ENCODE data around the gene SEC24D.
A peak's percentile ranks its signal among the peaks of the same experiment; 100 is the strongest.

Gene SEC24D

GRCh38 chr4:118790544-118790943, 45.4 kb downstream of the SEC24D start:
- Histone ChIP-seq H2BK5ac (ENCODE audit: low read depth, low read length, poor library complexity) (no peak overlapping the region), H3K79me1 (ENCODE audit: low read length) (no peaks in the 10 kb centered on the region), H2BK120ac (ENCODE audit: insufficient read depth, low read length, poor library complexity) (no peak overlapping the region), H3K23ac (ENCODE audit: low read length) (no peak overlapping the region), H3K36me3 (ENCODE audit: control insufficient read depth in 1 of 2, insufficient read depth in 2 of 2, low read length in 2 of 2) (peaks cover 20 to 21% of the 10 kb centered on the region in 2 experiments), H3K79me2 (ENCODE audit: control insufficient read depth, insufficient read depth, low read length, poor library complexity) (no peaks in the 10 kb centered on the region), H3K18ac (ENCODE audit: low read length) (no peak overlapping the region), H3K9me3 (ENCODE audit: insufficient read depth, low read depth, low read length) (no peaks in the 10 kb centered on the region), H3K4me2 (ENCODE audit: low read length) (no peak overlapping the region), H4K8ac (ENCODE audit: low read depth, low read length) (no peak overlapping the region), H3K4me1 (ENCODE audit: control insufficient read depth in 1 of 2, insufficient read depth in 2 of 2, low read length in 2 of 2) (no peaks in the 10 kb centered on the region), H2AK5ac (ENCODE audit: low read length) (no peak overlapping the region), H3K27ac (ENCODE audit: low read depth, low read length) (no peak overlapping the region), H3K9ac (ENCODE audit: low read length) (no peak overlapping the region), H2BK12ac (ENCODE audit: low read length) (no peak overlapping the region), H3K14ac (ENCODE audit: low read length) (no peak overlapping the region), H3K4ac (ENCODE audit: low read depth, low read length) (no peak overlapping the region), H3K27me3 (ENCODE audit: insufficient read depth, low read length) (no peaks in the 10 kb centered on the region), H2AFZ (ENCODE audit: insufficient read depth, low read length, poor library complexity) (no peak overlapping the region), H4K91ac (ENCODE audit: low read depth, low read length) (no peak overlapping the region), H3K4me3 (ENCODE audit: low read depth, low read length) (no peak overlapping the region), H4K12ac (ENCODE audit: low read depth, low read length) (no peak overlapping the region)
- peak in 1 of 2 donors; percentile 37 for DNase-seq
- no CpG with 5 or more reads among the region's 5 CpGs for WGBS (ENCODE audit: extremely low coverage, insufficient coverage, insufficient read length)

- Histone ChIP-seq H4K91ac (ENCODE audit: low read depth, low read length) (no peak overlapping the region), H2BK12ac (ENCODE audit: low read length) (no peak overlapping the region), H3K79me2 (ENCODE audit: control insufficient read depth, insufficient read depth, low read length, poor library complexity) (no peaks in the 10 kb centered on the region), H3K9me3 (ENCODE audit: insufficient read depth, low read depth, low read length) (no peaks in the 10 kb centered on the region), H2AK5ac (ENCODE audit: low read length) (no peak overlapping the region), H3K27me3 (ENCODE audit: insufficient read depth, low read length) (no peaks in the 10 kb centered on the region), H3K79me1 (ENCODE audit: low read length) (no peaks in the 10 kb centered on the region), H2AFZ (ENCODE audit: insufficient read depth, low read length, poor library complexity) (no peak overlapping the region), H3K36me3 (ENCODE audit: control insufficient read depth in 1 of 2, insufficient read depth in 2 of 2, low read length in 2 of 2) (peaks cover 16 to 17% of the 10 kb centered on the region in 2 experiments), H2BK120ac (ENCODE audit: insufficient read depth, low read length, poor library complexity) (no peak overlapping the region), H4K12ac (ENCODE audit: low read depth, low read length) (no peak overlapping the region), H3K4me3 (ENCODE audit: low read depth, low read length) (no peak overlapping the region), H3K4me2 (ENCODE audit: low read length) (no peak overlapping the region), H2BK5ac (ENCODE audit: low read depth, low read length, poor library complexity) (no peak overlapping the region), H3K4ac (ENCODE audit: low read depth, low read length) (no peak overlapping the region), H3K9ac (ENCODE audit: low read length) (no peak overlapping the region), H3K27ac (ENCODE audit: low read depth, low read length) (no peak overlapping the region), H4K8ac (ENCODE audit: low read depth, low read length) (no peak overlapping the region), H3K18ac (ENCODE audit: low read length) (no peak overlapping the region), H3K23ac (ENCODE audit: low read length) (no peak overlapping the region), H3K4me1 (ENCODE audit: control insufficient read depth in 1 of 2, insufficient read depth in 2 of 2, low read length in 2 of 2) (no peaks in the 10 kb centered on the region), H3K14ac (ENCODE audit: low read length) (no peak overlapping the region)
- DNase-seq: no peak
Measured at GRCh38 chr4:118788911-118789310, 47.0 kb downstream of the SEC24D start.

- H3K79me2 ChIP-seq (ENCODE audit: control insufficient read depth, insufficient read depth, low read length, poor library complexity): no peaks in the 10 kb centered on the region
- peaks cover 18 to 20% of the 10 kb centered on the region in 2 experiments for H3K36me3 ChIP-seq (ENCODE audit: control insufficient read depth in 1 of 2, insufficient read depth in 2 of 2, low read length in 2 of 2)
- H3K9me3 ChIP-seq (ENCODE audit: insufficient read depth, low read depth, low read length): peaks cover 1% of the 10 kb centered on the region
- H3K4me2 ChIP-seq (ENCODE audit: low read length): no peak overlapping the region
- no peak for DNase-seq
- H4K8ac ChIP-seq (ENCODE audit: low read depth, low read length): no peak overlapping the region
- no peak overlapping the region for H2BK5ac ChIP-seq (ENCODE audit: low read depth, low read length, poor library complexity)
- H4K12ac ChIP-seq (ENCODE audit: low read depth, low read length): no peak overlapping the region
- H3K14ac ChIP-seq (ENCODE audit: low read length): no peak overlapping the region
- H2AK5ac ChIP-seq (ENCODE audit: low read length): no peak overlapping the region
- no peak overlapping the region for H3K4me3 ChIP-seq (ENCODE audit: low read depth, low read length)
- no peak overlapping the region for H2AFZ ChIP-seq (ENCODE audit: insufficient read depth, low read length, poor library complexity)
- no peak overlapping the region for H3K9ac ChIP-seq (ENCODE audit: low read length)
- no peak overlapping the region for H3K4ac ChIP-seq (ENCODE audit: low read depth, low read length)
- WGBS (ENCODE audit: extremely low coverage, insufficient coverage, insufficient read length): no CpG with 5 or more reads among the region's 1 CpG
- H3K4me1 ChIP-seq (ENCODE audit: control insufficient read depth in 1 of 2, insufficient read depth in 2 of 2, low read length in 2 of 2): no peaks in the 10 kb centered on the region
- H3K18ac ChIP-seq (ENCODE audit: low read length): no peak overlapping the region
- no peaks in the 10 kb centered on the region for H3K27me3 ChIP-seq (ENCODE audit: insufficient read depth, low read length)
- H2BK120ac ChIP-seq (ENCODE audit: insufficient read depth, low read length, poor library complexity): no peak overlapping the region
- H3K27ac ChIP-seq (ENCODE audit: low read depth, low read length): no peak overlapping the region
- no peaks in the 10 kb centered on the region for H3K79me1 ChIP-seq (ENCODE audit: low read length)
- no peak overlapping the region for H3K23ac ChIP-seq (ENCODE audit: low read length)
- no peak overlapping the region for H4K91ac ChIP-seq (ENCODE audit: low read depth, low read length)
- no peak overlapping the region for H2BK12ac ChIP-seq (ENCODE audit: low read length)
Measured at GRCh38 chr4:118787844-118788380, 48.0 kb downstream of the SEC24D start.

- H3K79me1 ChIP-seq (ENCODE audit: low read length): no peaks in the 10 kb centered on the region
- peaks cover 16 to 22% of the 10 kb centered on the region in 2 experiments for H3K36me3 ChIP-seq (ENCODE audit: control insufficient read depth in 1 of 2, insufficient read depth in 2 of 2, low read length in 2 of 2)
- no peak overlapping the region for H4K12ac ChIP-seq (ENCODE audit: low read depth, low read length)
- H2AK5ac ChIP-seq (ENCODE audit: low read length): no peak overlapping the region
- no CpG with 5 or more reads among the region's 1 CpG for WGBS (ENCODE audit: extremely low coverage, insufficient coverage, insufficient read length)
- no peak overlapping the region for H3K4me2 ChIP-seq (ENCODE audit: low read length)
- no peak overlapping the region for H3K27ac ChIP-seq (ENCODE audit: low read depth, low read length)
- no peak overlapping the region for H3K18ac ChIP-seq (ENCODE audit: low read length)
- no peak overlapping the region for H3K4ac ChIP-seq (ENCODE audit: low read depth, low read length)
- H3K79me2 ChIP-seq (ENCODE audit: control insufficient read depth, insufficient read depth, low read length, poor library complexity): no peaks in the 10 kb centered on the region
- no peaks in the 10 kb centered on the region for H3K27me3 ChIP-seq (ENCODE audit: insufficient read depth, low read length)
- H3K9me3 ChIP-seq (ENCODE audit: insufficient read depth, low read depth, low read length): peaks cover 4% of the 10 kb centered on the region
- no peak overlapping the region for H3K9ac ChIP-seq (ENCODE audit: low read length)
- no peak overlapping the region for H2AFZ ChIP-seq (ENCODE audit: insufficient read depth, low read length, poor library complexity)
- no peak overlapping the region for H3K14ac ChIP-seq (ENCODE audit: low read length)
- H2BK12ac ChIP-seq (ENCODE audit: low read length): no peak overlapping the region
- H4K91ac ChIP-seq (ENCODE audit: low read depth, low read length): no peak overlapping the region
- H2BK5ac ChIP-seq (ENCODE audit: low read depth, low read length, poor library complexity): no peak overlapping the region
- DNase-seq: no peak
- H3K23ac ChIP-seq (ENCODE audit: low read length): no peak overlapping the region
- no peak overlapping the region for H3K4me3 ChIP-seq (ENCODE audit: low read depth, low read length)
- H2BK120ac ChIP-seq (ENCODE audit: insufficient read depth, low read length, poor library complexity): no peak overlapping the region
- H4K8ac ChIP-seq (ENCODE audit: low read depth, low read length): no peak overlapping the region
- no peaks in the 10 kb centered on the region for H3K4me1 ChIP-seq (ENCODE audit: control insufficient read depth in 1 of 2, insufficient read depth in 2 of 2, low read length in 2 of 2)
Measured at GRCh38 chr4:118784776-118785175, 51.1 kb downstream of the SEC24D start.
